NT2/D1 (cell line): Measurements from ENCODE around the gene MERTK.

Source experiments
- SUZ12 ChIP-seq: IDR thresholded peaks from 2 replicates; pipeline ENCODE4 v1.6.1; 2011; ENCODE audit not compliant: insufficient read length, insufficient read depth; ENCODE audit errors: extremely low read depth
- YY1 ChIP-seq: IDR thresholded peaks from 2 replicates; pipeline ENCODE4 v1.6.1; 2011; ENCODE audit not compliant: insufficient read length, insufficient read depth
- ZNF274 ChIP-seq: IDR thresholded peaks from 2 replicates; pipeline ENCODE4 v1.6.1; 2011; ENCODE audit warnings: mild to moderate bottlenecking, low read depth, low read length

GRCh38 chr2:112001942-112002341, 103.5 kb downstream of the MERTK start:
- TF ChIP-seq SUZ12 = no peak
- TF ChIP-seq YY1 = no peak
- no peak for TF ChIP-seq ZNF274
